Loucy (cell line): ENCODE data around the gene ASPDH.

Source experiments
- H2AFZ ChIP-seq: fragments of 200-600 bp; sonication (generic); 2 replicates; pipeline ENCODE4 v1.6.0; 2016; ENCODE audit warnings: antibody characterized with exemption, mild to moderate bottlenecking, low read length, moderate library complexity
- H3F3A ChIP-seq: fragments of 200-600 bp; 2 replicates; pipeline ENCODE4 v1.6.0; 2016; ENCODE audit warnings: antibody characterized with exemption, low read depth, mild to moderate bottlenecking
- H3K27me3 ChIP-seq: fragments of 200-600 bp; sonication (generic); 2 replicates; pipeline ENCODE4 v1.6.1; 2014; ENCODE audit warnings: low read length, mild to moderate bottlenecking; ENCODE audit not compliant: insufficient read depth, poor library complexity, severe bottlenecking
- H3K36me3 ChIP-seq: fragments of 200-600 bp; sonication (generic); 2 replicates; pipeline ENCODE4 v1.6.1; 2016; ENCODE audit warnings: low read length; ENCODE audit not compliant: insufficient read depth
- H3K4me1 ChIP-seq: fragments of 200-600 bp; sonication (generic); 2 replicates; pipeline ENCODE4 v1.5.1; 2014; ENCODE audit warnings: low read length, mild to moderate bottlenecking; ENCODE audit not compliant: insufficient read depth, poor library complexity, severe bottlenecking
- H3K4me2 ChIP-seq: fragments of 200-600 bp; sonication (generic); 2 replicates; pipeline ENCODE4 v1.6.0; 2014; ENCODE audit warnings: antibody characterized with exemption, low read length, low read depth, mild to moderate bottlenecking; ENCODE audit not compliant: poor library complexity, severe bottlenecking
- H3K4me3 ChIP-seq: fragments of 200-600 bp; sonication (generic); 2 replicates; pipeline ENCODE4 v1.5.1; 2014; ENCODE audit warnings: low read length, mild to moderate bottlenecking, mixed read lengths; ENCODE audit not compliant: poor library complexity, severe bottlenecking
- H3K79me2 ChIP-seq: fragments of 200-600 bp; sonication (generic); 2 replicates; pipeline ENCODE4 v1.6.1; 2014; ENCODE audit warnings: low read length; ENCODE audit not compliant: insufficient read depth
- H3K9ac ChIP-seq: fragments of 200-600 bp; sonication (generic); 2 replicates; pipeline ENCODE4 v1.6.0; 2014; ENCODE audit warnings: mild to moderate bottlenecking, low read depth, low read length, moderate library complexity; ENCODE audit not compliant: poor library complexity, severe bottlenecking
- H3K9me2 ChIP-seq: fragments of 200-600 bp; sonication (generic); replicated peaks from 2 replicates; pipeline ENCODE4 v1.6.1; 2016; ENCODE audit warnings: low read depth, low read length, mixed read lengths
- H3K9me3 ChIP-seq: fragments of 200-600 bp; sonication (generic); 2 replicates; pipeline ENCODE4 v1.6.1; 2014; ENCODE audit warnings: mild to moderate bottlenecking, antibody characterized with exemption, low read length, low read depth; ENCODE audit not compliant: insufficient read depth
- H4K20me1 ChIP-seq: fragments of 200-600 bp; sonication (generic); 2 replicates; pipeline ENCODE4 v1.6.0; 2014; ENCODE audit warnings: antibody characterized with exemption, low read length, mild to moderate bottlenecking; ENCODE audit not compliant: insufficient read depth, poor library complexity, severe bottlenecking
- CTCF ChIP-seq: fragments of 200-600 bp; sonication (generic); conservative IDR thresholded peaks from 2 replicates; pipeline ENCODE4 v1.5.1; 2014; ENCODE audit warnings: mild to moderate bottlenecking, antibody characterized with exemption, low read length
- EZH2phosphoT487 ChIP-seq: fragments of 200-600 bp; IDR thresholded peaks from 2 replicates; pipeline ENCODE4 v1.6.1; 2018; ENCODE audit warnings: antibody characterized with exemption, mild to moderate bottlenecking, moderate library complexity, borderline replicate concordance

The ASPDH gene

GRCh38 chr19:50500060-50500752 is 13.5 kb downstream of the ASPDH start:
- H3K4me1 ChIP-seq = no peaks in the 10 kb centered on the region
- H3F3A ChIP-seq = no peaks in the 10 kb centered on the region
- no peak overlapping the region for H3K4me2 ChIP-seq
- no peaks in the 10 kb centered on the region for H3K79me2 ChIP-seq
- H3K4me3 ChIP-seq = no peak overlapping the region
- no peaks in the 10 kb centered on the region for H3K9me2 ChIP-seq
- no peak overlapping the region for H2AFZ ChIP-seq
- no peaks in the 10 kb centered on the region for H3K36me3 ChIP-seq
- H4K20me1 ChIP-seq = no peaks in the 10 kb centered on the region
- peaks cover 4% of the 10 kb centered on the region for H3K27me3 ChIP-seq
- TF ChIP-seq CTCF (no peak), EZH2phosphoT487 (no peak)
- no peaks in the 10 kb centered on the region for H3K9me3 ChIP-seq
- H3K9ac ChIP-seq = no peak overlapping the region

GRCh38 chr19:50498219-50499056 is 15.3 kb downstream of the ASPDH start:
- Histone ChIP-seq H3K4me2 (no peak overlapping the region), H3K36me3 (no peaks in the 10 kb centered on the region), H3F3A (no peaks in the 10 kb centered on the region), H4K20me1 (no peaks in the 10 kb centered on the region), H3K4me3 (no peak overlapping the region), H3K9me3 (no peaks in the 10 kb centered on the region), H2AFZ (no peak overlapping the region), H3K79me2 (no peaks in the 10 kb centered on the region), H3K9ac (no peak overlapping the region), H3K27me3 (peaks cover 4% of the 10 kb centered on the region), H3K9me2 (no peaks in the 10 kb centered on the region), H3K4me1 (no peaks in the 10 kb centered on the region)
- no peak for TF ChIP-seq CTCF
- TF ChIP-seq EZH2phosphoT487 = no peak

GRCh38 chr19:50497022-50497405 is 16.7 kb downstream of the ASPDH start:
- Histone ChIP-seq H3K79me2 (no peaks in the 10 kb centered on the region), H2AFZ (no peak overlapping the region), H4K20me1 (no peaks in the 10 kb centered on the region), H3K4me3 (no peak overlapping the region), H3K36me3 (no peaks in the 10 kb centered on the region), H3K9me2 (no peaks in the 10 kb centered on the region), H3K9me3 (no peaks in the 10 kb centered on the region), H3F3A (no peaks in the 10 kb centered on the region), H3K9ac (no peak overlapping the region), H3K27me3 (peaks cover 4% of the 10 kb centered on the region), H3K4me2 (no peak overlapping the region), H3K4me1 (no peaks in the 10 kb centered on the region)
- TF ChIP-seq CTCF (no peak), EZH2phosphoT487 (no peak)
